DND-41 (cell line): ENCODE data around the gene SH2D3C.

ENCODE experiments used
- EZH2 ChIP-seq: IDR thresholded peaks from 3 replicates; pipeline ENCODE4 v1.6.1; 2012; ENCODE audit warnings: borderline replicate concordance, low read depth, mild to moderate bottlenecking, moderate library complexity, low read length, inconsistent platforms; ENCODE audit not compliant: severe bottlenecking
- TF ChIP-seq, protein P1 (sequence below): IDR thresholded peaks from 2 replicates; pipeline ENCODE4 v1.5.1; 2012; ENCODE audit warnings: borderline replicate concordance, low read length, moderate library complexity, mild to moderate bottlenecking; ENCODE audit not compliant: poor library complexity, severe bottlenecking; ENCODE audit errors: extremely low read depth

DNA sequence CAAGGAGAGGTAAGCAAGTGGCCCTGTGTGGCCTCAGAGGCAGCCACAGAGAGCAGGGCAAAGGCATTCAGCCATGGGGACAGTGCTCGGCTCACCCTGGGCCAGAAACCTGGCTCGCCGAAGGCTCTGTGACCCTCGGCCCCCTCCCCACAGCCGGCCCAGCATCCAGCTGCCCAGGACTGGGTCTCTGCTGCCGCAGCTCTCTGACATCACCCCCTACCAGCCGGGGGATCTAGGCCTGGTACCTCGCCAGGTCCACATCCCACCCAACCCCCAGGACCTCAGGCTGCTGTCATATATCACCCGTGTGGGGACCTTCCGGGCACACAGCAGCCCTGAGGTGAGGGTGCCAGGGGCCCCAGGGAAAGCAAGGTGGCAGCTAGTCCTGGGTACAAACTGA, 65.6 kb downstream of the SH2D3C start:
- TF ChIP-seq EZH2: no peak
- TF ChIP-seq, protein P1, sequence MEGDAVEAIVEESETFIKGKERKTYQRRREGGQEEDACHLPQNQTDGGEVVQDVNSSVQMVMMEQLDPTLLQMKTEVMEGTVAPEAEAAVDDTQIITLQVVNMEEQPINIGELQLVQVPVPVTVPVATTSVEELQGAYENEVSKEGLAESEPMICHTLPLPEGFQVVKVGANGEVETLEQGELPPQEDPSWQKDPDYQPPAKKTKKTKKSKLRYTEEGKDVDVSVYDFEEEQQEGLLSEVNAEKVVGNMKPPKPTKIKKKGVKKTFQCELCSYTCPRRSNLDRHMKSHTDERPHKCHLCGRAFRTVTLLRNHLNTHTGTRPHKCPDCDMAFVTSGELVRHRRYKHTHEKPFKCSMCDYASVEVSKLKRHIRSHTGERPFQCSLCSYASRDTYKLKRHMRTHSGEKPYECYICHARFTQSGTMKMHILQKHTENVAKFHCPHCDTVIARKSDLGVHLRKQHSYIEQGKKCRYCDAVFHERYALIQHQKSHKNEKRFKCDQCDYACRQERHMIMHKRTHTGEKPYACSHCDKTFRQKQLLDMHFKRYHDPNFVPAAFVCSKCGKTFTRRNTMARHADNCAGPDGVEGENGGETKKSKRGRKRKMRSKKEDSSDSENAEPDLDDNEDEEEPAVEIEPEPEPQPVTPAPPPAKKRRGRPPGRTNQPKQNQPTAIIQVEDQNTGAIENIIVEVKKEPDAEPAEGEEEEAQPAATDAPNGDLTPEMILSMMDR: no peak
